Spleen (tissue), 7 donors: Measurements from ENCODE around the gene LRRC10B.

Experiments used
- CTCF ChIP-seq, 11 experiments: fragments of 200-600 bp in 7 of 11; fragments of 450-650 bp in 4 of 11; sonication (generic) in 4 of 11; IDR thresholded peaks in 8 of 11; conservative IDR thresholded peaks in 3 of 11; 1 replicate in 7 of 11; 2 replicates in 4 of 11; pipeline versions ENCODE4 v1.4.0 to v1.8.0; 2016 to 2021; ENCODE audit warnings: antibody characterized with exemption in 11 of 11, inconsistent platforms in 4 of 11, mild to moderate bottlenecking in 1 of 11
- POLR2A ChIP-seq, 3 donors: fragments of 450-650 bp; IDR thresholded peaks; one replicate each; pipeline ENCODE4 v1.5.1; 2017; ENCODE audit warnings: antibody characterized with exemption in 3 of 3, mild to moderate bottlenecking in 1 of 3
- POLR2AphosphoS5 ChIP-seq, 3 donors: sonication (generic); formaldehyde crosslinking; IDR thresholded peaks; one replicate each; pipeline ENCODE4 v1.5.1; 2017; ENCODE audit warnings: antibody characterized with exemption in 3 of 3
- donor health status: DM: no; HTN: no; CAD: no; lungs with moderate emphysema.
- donor health status: DM: no; HTN: no; CAD: no.
- donor health status: DM: no; HTN: no; CAD: no.

GRCh38 chr11:61473370-61474012 is 35.1 kb upstream of the LRRC10B start:
- TF ChIP-seq CTCF (IDR thresholded peaks at IDR 0.05 in 8 of 11, conservative IDR thresholded peaks at IDR 0.05 in 3 of 11), result no peak
- TF ChIP-seq POLR2A (IDR thresholded peaks at IDR 0.05), result no peak
- TF ChIP-seq POLR2AphosphoS5 (IDR thresholded peaks at IDR 0.05), result no peak
